ENCODE results near the gene MKLN1. TPM values are rescaled to one million over a fixed set of nuclear protein-coding genes. Genes with fewer than 3 reads are reported as not detected.

The MKLN1 gene
- total RNA-seq, 1 donor from 2014 or later, result 73.4 TPM

- DNase-seq (ENCODE audit: low spot score), result peak; percentile 59
These were observed 187.8 kb downstream of the MKLN1 start for GRCh38 chr7:131515471-131515870.

GRCh38 chr7:131517218-131517923, 189.7 kb downstream of the MKLN1 start:
- peak; percentile 28 for DNase-seq (ENCODE audit: low spot score)

GRCh38 chr7:131518626-131519025, 190.9 kb downstream of the MKLN1 start:
- peak; percentile 45 for DNase-seq (ENCODE audit: low spot score)

- peak; percentile 85 for DNase-seq (ENCODE audit: low spot score)
These were observed 194.0 kb downstream of the MKLN1 start for GRCh38 chr7:131521651-131522163.

GRCh38 chr7:131522325-131522930, 194.8 kb downstream of the MKLN1 start:
- DNase-seq (ENCODE audit: low spot score), result no peak

GRCh38 chr7:131524115-131524514, 196.4 kb downstream of the MKLN1 start:
- DNase-seq (ENCODE audit: low spot score), result no peak

- no peak for DNase-seq (ENCODE audit: low spot score)
These were observed 197.0 kb downstream of the MKLN1 start for GRCh38 chr7:131524703-131525102.

GRCh38 chr7:131525820-131526219, 198.1 kb downstream of the MKLN1 start:
- DNase-seq (ENCODE audit: low spot score), result no peak

GRCh38 chr7:131527456-131527855, 199.8 kb downstream of the MKLN1 start:
- no peak for DNase-seq (ENCODE audit: low spot score)

GRCh38 chr7:131529179-131529578, 201.5 kb downstream of the MKLN1 start:
- no peak for DNase-seq (ENCODE audit: low spot score)

GRCh38 chr7:131529617-131530016, 201.9 kb downstream of the MKLN1 start:
- no peak for DNase-seq (ENCODE audit: low spot score)

GRCh38 chr7:131530137-131530536, 202.5 kb downstream of the MKLN1 start:
- no peak for DNase-seq (ENCODE audit: low spot score)

GRCh38 chr7:131532570-131533091, 205.0 kb downstream of the MKLN1 start:
- no peak for DNase-seq (ENCODE audit: low spot score)

- no peak for DNase-seq (ENCODE audit: low spot score)
These were observed 205.5 kb downstream of the MKLN1 start for GRCh38 chr7:131533151-131533559.

GRCh38 chr7:131533566-131534561, 206.2 kb downstream of the MKLN1 start:
- DNase-seq (ENCODE audit: low spot score), result no peak

GRCh38 chr7:131536361-131536849, 208.7 kb downstream of the MKLN1 start:
- DNase-seq (ENCODE audit: low spot score), result no peak

- no peak for DNase-seq (ENCODE audit: low spot score)
These were observed 209.9 kb downstream of the MKLN1 start for GRCh38 chr7:131537571-131537978.

GRCh38 chr7:131538071-131538812, 210.6 kb downstream of the MKLN1 start:
- DNase-seq (ENCODE audit: low spot score), result no peak

GRCh38 chr7:131538813-131539179, 211.1 kb downstream of the MKLN1 start:
- DNase-seq (ENCODE audit: low spot score), result no peak

GRCh38 chr7:131540491-131541162, 213.0 kb downstream of the MKLN1 start:
- no peak for DNase-seq (ENCODE audit: low spot score)

All from mesenteric fat pad (tissue), 1 donor.